HG02840 (cell line): ENCODE measurements around the gene IRF6.
"Not testable (repeated sequence)": the region's sequence is repeated elsewhere in the genome, so short reads cannot be mapped to it uniquely, and the experiment has no call there.

Source experiments
- ATAC-seq: cut with Tn5 transposase; IDR thresholded peaks from one replicate; pipeline ENCODE4 v1.9.1; 2021; ENCODE audit warnings: mild to moderate bottlenecking, moderate library complexity, moderate number of reproducible peaks; ENCODE audit not compliant: unreplicated experiment, low FRiP score

The IRF6 gene

DNA sequence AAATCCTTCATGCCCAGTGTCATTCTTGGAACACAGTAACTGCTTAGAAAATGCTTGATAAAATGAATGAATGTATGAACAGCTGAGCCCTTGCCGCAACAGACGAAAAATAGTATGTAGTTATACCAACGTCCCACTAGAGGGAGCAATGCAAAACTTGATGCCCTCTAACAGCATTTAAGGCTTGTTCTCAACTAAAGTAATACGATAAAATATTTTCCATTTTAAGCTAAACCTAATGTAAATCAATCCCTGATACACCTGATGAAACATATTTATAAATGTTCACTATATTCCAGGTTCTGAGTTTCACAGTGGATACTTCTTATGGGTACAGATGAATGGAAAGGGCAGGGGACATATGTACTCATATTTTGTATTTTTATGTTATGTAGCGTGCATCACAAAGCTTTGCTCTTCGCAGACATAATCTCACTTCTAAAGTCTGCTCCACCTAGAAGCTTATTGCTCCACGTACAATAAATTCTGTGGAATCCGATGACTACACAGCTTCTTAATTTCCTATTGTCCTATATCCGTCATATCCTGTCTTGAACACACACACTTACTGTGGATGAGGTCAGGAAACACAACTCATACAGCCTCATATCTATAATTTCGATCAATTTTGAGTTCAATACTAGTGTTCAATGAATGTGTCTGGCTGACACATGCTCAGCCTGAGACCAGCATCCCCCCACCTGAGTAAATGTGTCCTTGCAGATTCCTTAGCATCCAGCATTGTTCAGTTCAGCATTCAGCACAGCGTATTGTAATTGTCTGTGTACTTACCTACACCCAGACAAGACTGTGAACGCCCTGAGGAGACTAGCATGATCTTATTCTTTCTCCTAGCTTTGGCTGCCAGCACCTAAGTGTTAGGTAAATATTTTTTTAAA, 17.4 kb upstream of the IRF6 start:
- no peak for ATAC-seq

DNA sequence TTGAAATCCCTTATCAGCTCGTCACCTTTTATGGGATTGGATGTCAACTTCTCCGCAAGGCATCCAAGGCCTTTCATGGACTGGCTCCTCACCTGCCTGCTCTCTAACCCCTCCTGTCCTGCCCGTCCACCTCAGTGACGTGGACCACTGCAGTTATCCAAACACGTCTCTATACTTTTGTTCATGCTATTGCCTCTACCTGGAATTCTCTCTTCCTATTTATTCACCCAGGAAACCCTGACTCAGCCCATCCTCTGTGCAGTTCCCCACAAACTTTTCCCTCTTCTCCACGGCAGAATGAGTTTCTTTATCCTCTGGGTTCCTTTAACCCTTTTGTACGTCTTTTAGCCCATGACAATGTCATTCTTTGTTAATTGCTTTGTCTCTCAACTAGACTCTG, 16.8 kb upstream of the IRF6 start:
- ATAC-seq, result no peak

DNA sequence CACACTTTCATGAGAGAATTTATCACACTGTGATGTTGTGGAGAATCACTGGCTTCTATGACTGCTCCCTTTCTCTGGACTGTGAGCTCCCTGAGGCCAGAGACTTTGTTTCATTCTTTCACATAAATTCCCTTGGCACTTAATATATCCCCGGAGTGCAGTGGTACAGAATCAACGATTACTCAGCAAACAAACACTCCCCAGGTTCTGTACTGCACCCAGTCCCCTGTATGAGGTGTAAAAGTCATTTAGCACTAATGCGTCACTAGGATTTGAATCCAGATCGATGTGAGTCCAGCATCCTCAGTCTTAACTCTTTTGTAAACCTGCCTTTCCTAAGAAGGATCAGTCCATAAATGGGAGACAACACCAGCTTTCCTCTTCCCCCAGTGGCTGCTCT, 15.0 kb upstream of the IRF6 start:
- no peak for ATAC-seq

DNA sequence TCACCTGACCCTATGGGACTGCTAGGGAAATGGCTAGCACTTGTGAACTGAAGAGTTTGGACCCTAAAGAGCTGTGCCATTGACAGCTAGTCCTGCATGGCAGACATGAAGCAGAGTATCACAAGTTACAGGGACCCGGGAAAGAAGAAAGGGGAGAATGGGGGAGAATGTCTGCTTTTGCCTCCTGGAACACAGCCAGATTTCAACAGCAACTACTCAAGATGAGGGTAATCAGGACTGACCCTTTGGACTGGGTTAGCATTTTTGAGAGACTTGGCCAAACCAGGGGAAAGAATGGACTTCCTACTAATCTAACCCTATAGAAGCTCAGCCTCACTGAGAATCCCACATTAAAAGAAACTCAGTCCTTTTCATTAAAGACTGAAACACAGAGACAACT, 13.1 kb upstream of the IRF6 start:
- no peak for ATAC-seq

DNA sequence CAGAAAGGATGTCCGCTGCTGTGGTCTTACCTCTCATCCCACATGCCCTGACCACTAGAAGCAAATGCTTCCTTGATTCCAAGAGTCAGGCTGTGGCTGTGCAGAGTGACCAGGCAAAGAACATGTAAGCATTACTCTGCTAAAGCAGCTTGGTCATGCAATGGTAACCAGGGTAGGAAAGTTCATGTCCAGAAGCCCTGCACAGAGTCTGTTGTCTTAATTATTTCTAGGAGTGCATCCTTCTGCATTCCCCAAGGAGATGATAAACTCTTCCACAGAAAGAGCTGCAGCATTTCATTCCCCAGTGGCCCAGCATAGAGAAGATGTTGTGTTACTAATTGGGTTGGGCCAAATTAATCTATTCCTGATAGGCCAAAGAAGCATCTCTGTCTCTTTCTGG, 11.7 kb upstream of the IRF6 start:
- ATAC-seq, result no peak

DNA sequence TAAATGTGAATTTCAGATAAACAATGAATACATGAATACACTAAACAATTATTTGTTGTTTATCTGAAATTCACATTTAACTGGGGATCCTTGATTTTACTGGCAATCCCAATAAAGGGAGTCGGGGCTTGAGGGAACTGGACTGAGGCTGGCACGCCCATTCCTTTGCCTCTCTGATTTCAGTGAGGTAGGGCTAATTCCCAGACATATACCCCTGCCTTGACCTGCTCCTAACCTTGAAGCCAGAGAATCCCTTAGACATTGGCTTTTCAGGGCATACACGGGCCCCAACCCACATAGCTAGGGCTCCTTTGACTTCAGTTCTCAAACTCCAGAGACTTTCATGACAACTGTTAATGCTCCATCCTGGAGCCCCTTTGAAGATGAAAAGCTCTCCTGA, 11.0 kb upstream of the IRF6 start:
- ATAC-seq, result no peak

DNA sequence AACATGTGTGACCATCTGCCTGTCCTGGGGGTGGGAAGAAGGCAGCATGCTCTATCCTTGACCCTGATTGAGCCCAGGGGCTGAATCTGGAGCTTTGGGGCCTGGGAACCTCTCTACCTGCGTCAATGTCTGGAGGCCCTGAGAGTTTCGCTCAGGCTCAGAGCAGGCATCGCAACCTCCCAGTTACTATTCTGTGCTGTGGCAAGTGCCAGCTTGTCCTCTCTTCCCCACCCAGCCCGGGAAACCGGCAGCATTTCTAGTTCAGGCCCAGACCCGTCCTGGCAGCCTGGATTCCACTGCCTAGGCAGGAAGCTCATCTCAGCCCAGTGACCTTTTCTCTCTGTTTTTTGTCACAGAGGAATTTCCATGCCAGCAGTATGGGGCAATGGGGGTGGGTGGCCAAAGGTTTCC, 10.0 kb upstream of the IRF6 start:
- ATAC-seq, result no peak

DNA sequence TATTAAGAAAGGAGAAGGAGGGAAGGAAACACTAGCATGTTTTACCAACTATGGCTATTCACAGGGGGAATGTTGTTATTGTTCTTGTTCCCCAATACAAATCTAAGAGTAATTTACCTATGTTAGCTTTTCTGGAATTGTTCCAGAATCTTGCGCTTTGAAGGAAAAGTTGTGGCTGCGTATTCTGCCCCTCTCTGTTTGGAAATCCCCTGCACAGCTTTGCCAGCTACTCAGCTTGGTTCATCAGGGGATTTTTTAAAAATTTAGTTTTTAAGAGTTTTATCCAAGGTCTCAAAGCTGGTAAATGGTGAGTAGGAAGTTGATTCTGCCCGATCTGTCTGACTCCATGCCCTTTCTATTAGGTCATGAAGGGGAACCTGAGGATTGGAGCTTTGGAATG, 9.5 kb upstream of the IRF6 start:
- ATAC-seq, result no peak

DNA sequence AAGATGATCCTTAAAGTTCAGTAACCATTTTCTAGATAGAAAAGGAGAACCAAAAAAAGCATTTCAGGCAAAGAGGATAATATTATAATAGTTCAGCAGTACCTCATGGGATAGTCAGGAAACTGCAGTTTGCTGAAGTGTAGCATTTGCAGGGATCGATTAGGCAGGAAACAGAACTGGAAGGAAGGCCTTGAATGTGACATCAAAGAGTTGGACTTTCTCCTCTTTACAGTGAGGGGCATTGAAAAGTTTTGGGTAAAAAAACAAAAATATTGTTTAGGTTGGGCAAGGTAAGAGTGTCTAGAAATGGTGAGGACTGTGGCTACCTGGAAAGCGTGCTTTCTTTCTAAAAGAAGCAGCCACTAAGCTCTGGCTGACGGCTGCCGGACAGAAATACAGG, 8.0 kb upstream of the IRF6 start:
- ATAC-seq, result no peak

DNA sequence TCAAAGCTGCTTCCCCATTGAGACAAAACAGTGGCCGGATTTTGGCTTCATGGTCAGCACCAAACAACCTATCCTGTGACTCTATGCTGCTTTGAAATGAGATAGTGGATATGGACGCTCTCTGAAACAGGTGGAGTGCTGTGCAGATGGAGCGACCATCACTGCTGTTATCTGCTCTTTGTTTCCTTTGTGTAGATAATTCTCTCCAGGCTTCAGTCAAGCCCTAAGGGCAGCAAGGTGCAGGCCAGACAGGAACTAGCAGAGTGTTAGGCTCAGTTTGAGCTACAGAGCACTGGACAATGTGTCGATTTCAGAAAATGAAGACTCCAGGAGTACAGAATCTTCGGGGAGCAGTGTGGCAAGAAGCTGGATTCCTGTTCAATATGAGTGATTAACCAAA, 4.8 kb upstream of the IRF6 start:
- no peak for ATAC-seq

DNA sequence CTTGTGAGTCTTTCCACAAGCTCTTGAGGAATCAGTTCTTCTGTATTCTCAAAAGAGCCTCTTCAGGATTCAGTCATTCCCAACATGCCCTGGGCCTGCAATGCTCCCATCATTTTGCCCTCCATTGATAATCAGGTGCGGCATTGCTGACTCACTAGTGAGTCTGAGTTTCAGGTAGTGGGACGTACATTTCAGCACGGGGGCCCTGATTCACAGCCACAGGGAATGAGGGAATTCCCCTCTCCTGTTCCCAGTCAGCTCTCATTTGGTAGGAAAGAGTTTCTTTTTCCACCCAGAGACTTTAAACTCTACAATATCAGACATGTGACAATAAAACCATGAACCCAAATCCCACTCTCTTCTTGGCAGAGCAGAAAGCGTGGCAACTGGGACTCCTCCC, 3.7 kb upstream of the IRF6 start:
- ATAC-seq, result no peak

DNA sequence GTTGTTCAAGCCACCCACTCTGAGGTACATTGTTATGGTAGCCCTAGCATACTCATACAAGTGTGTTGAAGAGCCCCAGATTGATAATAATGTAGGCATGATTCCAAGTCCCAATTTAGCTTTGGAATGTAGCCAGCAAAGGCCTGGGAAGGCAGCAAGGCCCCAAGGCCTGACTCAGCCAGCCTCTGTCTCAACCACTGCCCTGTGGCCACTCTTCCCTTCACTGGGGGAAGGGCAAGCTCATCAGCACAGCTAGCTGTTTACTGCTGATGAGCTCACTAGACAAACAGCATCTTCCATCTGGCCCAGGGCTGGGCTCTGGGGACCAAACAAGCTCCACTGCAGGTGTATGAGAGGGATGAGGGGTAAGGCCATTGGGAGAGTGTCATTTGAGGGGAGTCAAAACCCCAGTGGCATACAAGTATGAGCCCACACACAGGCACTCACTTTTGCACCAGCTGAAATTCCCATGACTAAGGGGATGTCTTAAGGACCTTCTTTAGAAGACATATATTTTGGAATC, 2.2 kb upstream of the IRF6 start:
- ATAC-seq, result no peak

DNA sequence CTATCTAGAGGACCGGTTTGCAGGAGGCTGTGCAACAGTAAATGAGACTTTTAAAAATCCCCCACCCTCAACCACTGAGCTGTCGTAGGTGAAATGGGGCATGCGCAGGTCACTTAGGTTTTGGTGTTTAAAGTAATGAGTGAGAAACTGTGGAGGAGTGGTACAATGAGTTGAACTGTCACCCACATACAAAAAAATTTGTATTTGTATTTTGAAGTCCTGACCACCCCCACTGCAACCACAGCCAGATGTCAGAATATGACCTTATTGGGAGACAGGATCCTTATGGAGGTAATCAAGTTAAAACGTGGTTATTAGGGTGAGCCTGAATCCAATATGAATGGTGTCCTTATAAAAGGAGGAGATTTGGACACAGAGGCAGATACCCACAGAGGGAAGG, 1.6 kb upstream of the IRF6 start:
- no peak for ATAC-seq

DNA sequence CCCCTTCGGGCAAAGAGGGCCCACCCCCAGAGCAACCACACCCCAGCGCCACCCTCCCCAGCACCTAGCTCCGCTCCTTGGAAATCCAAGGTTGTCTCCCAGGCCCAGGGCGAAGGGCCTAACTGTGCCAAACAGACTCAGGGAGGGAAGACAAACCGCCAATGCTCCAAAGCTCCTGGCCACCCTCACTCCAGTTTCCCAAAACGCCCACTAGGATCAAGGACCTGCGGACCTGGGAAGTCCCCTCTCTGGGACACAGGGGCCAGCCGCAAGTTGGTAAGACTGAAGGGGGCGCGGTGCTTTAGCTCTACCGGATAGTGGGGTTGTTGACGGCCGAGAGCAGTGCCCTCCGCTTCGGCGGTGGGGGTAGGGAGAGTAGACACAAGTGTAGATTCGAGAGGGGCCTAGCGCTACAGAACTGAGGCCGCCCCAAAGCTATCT, 581 bp downstream of the IRF6 start:
- ATAC-seq, result no peak

DNA sequence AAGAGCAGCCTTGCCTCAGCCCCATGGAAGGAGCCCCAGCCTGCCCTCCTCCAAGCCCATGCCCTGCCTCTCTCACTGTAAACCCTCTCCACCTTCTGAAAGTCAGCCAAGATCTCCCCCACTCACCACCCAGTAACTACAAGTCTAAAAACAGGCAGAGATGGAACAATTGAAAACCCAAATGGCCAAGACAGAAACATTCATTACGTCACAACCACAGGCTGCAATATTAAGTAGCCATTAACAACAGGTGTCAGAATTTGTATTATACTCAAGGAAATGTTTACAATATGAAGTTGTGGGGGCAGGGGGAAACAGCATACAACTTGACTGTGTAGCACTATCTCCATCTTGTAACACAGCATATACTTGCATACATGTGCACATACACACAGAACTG, 2.4 kb downstream of the IRF6 start:
- ATAC-seq, result no peak

DNA sequence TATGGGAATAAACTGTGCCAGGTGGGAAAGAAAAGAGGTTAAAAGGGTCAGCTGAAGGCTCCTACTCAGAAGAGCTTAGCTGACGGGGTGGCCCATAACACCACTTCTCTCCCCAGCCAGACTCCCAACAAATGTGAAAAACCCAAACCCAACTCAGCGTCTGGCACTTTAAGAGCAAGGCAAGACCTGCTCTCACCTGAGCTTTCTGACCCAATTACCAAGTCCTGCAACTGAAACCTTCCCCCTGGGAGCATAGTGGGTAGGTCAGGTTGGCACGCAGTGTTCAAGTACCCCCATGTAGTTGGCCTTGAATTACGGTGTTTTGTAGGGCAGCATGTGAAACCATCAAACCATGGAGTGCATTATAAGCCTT, 3.2 kb downstream of the IRF6 start:
- no peak for ATAC-seq

DNA sequence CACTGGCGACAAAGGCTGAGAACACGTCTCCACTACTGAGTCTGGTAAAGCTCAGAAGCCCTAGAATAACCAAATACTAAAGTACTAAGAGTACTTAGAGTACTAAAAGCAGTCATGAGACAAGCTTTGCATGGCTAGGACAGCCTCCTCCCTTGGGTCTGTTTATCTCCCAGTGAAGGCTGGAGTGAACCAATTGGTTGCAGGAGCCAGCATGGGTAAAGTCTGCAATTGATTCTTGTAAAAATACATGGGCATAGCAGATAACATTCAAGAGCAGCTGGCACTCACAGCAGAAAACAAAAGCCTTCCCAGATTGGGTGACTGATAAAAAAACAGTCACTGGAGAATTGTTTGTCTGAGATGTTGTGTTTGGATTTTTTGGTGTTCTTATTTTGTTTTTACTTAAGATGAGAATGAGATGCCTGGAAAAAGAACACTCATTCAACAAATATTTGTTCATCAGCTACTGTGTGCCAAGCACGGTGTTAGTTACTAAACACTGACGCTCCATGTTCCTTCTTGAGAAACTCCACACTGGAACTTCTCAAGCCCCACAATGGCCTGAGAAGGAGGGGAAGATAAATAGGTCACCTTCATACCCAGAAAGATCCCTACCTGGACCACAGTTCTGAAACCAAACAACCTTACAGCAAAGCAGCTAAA, 3.7 kb downstream of the IRF6 start:
- ATAC-seq, result no peak

DNA sequence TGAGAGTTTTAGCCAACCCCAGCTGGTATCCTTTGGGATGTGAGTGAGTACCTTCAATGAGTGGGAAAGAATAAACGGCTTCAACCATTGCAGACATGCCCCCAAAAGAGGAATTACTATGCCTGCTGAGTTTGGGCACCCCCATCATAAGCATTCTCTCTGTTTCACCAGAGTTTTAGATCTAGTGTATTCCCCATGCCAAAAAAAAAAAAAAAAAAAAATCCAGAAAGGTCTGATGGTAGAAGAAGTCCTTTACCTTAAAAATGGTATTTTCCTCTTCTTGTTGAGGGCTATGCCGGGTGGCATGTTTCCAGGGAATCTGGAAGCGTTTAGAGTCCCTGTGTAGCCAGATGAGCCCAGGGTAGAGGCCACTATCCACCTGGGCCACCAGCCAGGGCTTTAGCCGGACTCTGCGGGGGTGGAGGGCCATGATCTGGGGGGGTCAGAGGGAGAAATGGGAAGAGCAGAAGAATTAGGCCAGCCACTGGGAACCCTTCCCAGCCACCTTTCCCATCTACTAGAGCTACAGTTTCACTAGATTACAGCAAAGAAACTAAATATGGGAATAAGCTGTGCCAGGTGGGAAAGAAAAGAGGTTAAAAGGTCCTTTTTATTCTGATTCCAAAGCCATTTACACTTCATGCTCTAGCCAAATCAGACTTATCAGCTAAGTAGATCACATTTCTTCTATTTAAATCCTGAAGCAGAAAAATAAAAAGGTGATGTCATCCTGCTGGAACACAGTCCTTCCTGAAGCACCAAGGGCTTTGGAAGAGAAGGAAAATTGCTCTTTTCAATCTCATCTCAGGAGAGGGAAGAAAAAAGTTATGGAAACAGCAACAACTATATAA, 4.7 kb downstream of the IRF6 start:
- ATAC-seq, result no peak

DNA sequence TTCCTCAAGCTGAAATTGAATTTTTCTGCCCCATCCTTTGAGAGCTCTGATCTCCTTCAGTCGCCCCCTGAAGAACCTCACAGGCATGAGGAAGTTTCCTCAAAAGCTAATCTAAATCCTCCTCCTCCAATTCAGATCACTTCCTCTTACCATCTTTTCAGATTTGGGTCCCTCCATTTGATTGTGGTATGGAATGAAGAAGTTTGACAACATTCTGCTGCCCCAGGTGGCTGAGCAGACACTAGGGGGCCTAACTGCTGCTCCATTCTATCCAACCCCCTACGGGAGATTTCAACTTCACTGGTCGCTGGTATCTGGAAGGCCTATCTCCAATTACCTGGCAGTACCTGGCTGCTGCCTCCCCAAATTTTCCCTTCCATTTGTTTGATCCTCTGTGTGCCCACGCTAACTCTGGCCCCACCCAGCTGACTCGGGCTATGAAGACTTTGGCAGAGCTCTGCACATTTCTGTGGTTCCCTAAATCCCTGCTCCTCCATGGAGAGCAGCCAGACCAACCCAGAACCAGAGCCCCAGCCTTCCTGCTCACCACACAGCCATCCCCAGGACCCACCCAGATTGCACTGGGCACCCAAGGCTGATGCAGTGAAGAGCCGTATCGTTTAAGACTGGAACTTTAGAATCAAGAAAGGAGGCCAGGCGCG, 7.8 kb downstream of the IRF6 start:
- ATAC-seq, result no peak

DNA sequence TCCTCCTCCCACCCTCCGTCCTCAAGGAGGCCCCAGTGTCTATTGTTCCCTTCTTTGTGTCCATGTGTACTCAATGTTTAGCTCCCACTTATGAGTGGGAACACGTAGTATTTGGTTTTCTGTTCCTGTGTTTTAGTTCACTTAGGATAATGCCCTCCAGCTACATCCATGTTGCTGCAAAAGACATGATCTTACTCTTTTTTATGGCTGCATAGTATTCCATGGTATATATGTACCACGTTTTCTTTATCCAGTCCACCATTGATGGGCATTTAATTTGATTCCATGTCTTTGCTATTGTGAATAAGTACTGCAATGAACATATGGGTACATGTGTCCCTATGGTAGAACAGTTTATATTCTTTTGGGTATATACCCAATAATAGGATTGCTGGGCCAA, 12.2 kb downstream of the IRF6 start:
- ATAC-seq, result not testable (repeated sequence)
